Muscle layer of duodenum (tissue), 2 donors: ENCODE results near the gene VPS45.

Source experiments
- H3K27ac ChIP-seq: one replicate; pipeline ENCODE4 v1.7.0; 2013; ENCODE audit warnings: mild to moderate bottlenecking, low read length
- H3K27me3 ChIP-seq: one replicate; pipeline ENCODE4 v1.7.0; 2013; ENCODE audit warnings: low read depth, mild to moderate bottlenecking, control low read depth, low read length
- H3K36me3 ChIP-seq, 2 donors: one replicate each; pipeline ENCODE4 v1.7.0; 2013; ENCODE audit warnings: low read length in 2 of 2, control low read depth in 1 of 2, mild to moderate bottlenecking in 1 of 2; ENCODE audit not compliant: insufficient read depth in 2 of 2, control insufficient read depth in 1 of 2
- H3K4me1 ChIP-seq, 2 donors: one replicate each; pipeline ENCODE4 v1.7.0; 2013; ENCODE audit warnings: low read length in 2 of 2, mild to moderate bottlenecking in 2 of 2, control low read depth in 1 of 2, moderate library complexity in 1 of 2; ENCODE audit not compliant: insufficient read depth in 2 of 2, control insufficient read depth in 1 of 2
- H3K4me3 ChIP-seq, 2 donors: one replicate each; pipeline ENCODE4 v1.7.0; 2013; ENCODE audit warnings: low read length in 2 of 2, low read depth in 1 of 2, mild to moderate bottlenecking in 1 of 2
- H3K9me3 ChIP-seq, 2 donors: one replicate each; pipeline ENCODE4 v1.7.0; 2013; ENCODE audit warnings: low read length in 2 of 2, control low read depth in 1 of 2, mild to moderate bottlenecking in 1 of 2; ENCODE audit not compliant: control insufficient read depth in 1 of 2
- donor health status: healthy.

The VPS45 gene

GRCh38 chr1:150149271-150150132 is 81.9 kb downstream of the VPS45 start, which contains the start of gene PLEKHO1:
Gene PLEKHO1, plus strand, starts transcription at chr1:150149916. Its CDS starts 342 bp downstream, at chr1:150150258.
- Histone ChIP-seq H3K27ac (peak within 1 kb of the TSS; percentile 97), H3K4me3 (peak within 1 kb of the TSS; percentile 79 to 89), H3K4me1 (peaks cover 12 to 13% of the 10 kb centered on the region in 2 donors), H3K36me3 (peaks cover 0 to 11% of the 10 kb centered on the region in 2 donors), H3K9me3 (no peaks in the 10 kb centered on the region), H3K27me3 (no peaks in the 10 kb centered on the region)

GRCh38 chr1:150150133-150151021 is 82.8 kb downstream of the VPS45 start:
- Histone ChIP-seq H3K27ac (peak overlapping the region; percentile 97), H3K27me3 (no peaks in the 10 kb centered on the region), H3K4me3 (peak overlapping the region; percentile 79 to 89), H3K4me1 (peaks cover 12 to 21% of the 10 kb centered on the region in 2 donors), H3K36me3 (peaks cover 6 to 17% of the 10 kb centered on the region in 2 donors), H3K9me3 (no peaks in the 10 kb centered on the region)

- Histone ChIP-seq H3K4me3 (peak overlapping the region; percentile 79 to 89), H3K9me3 (no peaks in the 10 kb centered on the region), H3K4me1 (peaks cover 12 to 32% of the 10 kb centered on the region in 2 donors), H3K36me3 (peaks cover 7 to 28% of the 10 kb centered on the region in 2 donors), H3K27me3 (no peaks in the 10 kb centered on the region), H3K27ac (peak overlapping the region; percentile 97)
Measured at GRCh38 chr1:150151291-150152181, 84.0 kb downstream of the VPS45 start.

GRCh38 chr1:150152182-150152536 is 84.6 kb downstream of the VPS45 start:
- H3K36me3 ChIP-seq = peaks cover 13 to 34% of the 10 kb centered on the region in 2 donors
- H3K4me1 ChIP-seq = peaks cover 12 to 33% of the 10 kb centered on the region in 2 donors
- no peaks in the 10 kb centered on the region for H3K27me3 ChIP-seq
- H3K27ac ChIP-seq = peak overlapping the region; percentile 97
- H3K4me3 ChIP-seq = peak overlapping the region; percentile 79 to 89
- no peaks in the 10 kb centered on the region for H3K9me3 ChIP-seq

- Histone ChIP-seq H3K4me3 (peak overlapping the region in 1 of 2 donors; percentile 79), H3K9me3 (no peaks in the 10 kb centered on the region), H3K27me3 (no peaks in the 10 kb centered on the region), H3K27ac (peak overlapping the region; percentile 84), H3K4me1 (peaks cover 12 to 37% of the 10 kb centered on the region in 2 donors), H3K36me3 (peaks cover 21 to 42% of the 10 kb centered on the region in 2 donors)
Measured at GRCh38 chr1:150152772-150153456, 85.3 kb downstream of the VPS45 start.

DNA sequence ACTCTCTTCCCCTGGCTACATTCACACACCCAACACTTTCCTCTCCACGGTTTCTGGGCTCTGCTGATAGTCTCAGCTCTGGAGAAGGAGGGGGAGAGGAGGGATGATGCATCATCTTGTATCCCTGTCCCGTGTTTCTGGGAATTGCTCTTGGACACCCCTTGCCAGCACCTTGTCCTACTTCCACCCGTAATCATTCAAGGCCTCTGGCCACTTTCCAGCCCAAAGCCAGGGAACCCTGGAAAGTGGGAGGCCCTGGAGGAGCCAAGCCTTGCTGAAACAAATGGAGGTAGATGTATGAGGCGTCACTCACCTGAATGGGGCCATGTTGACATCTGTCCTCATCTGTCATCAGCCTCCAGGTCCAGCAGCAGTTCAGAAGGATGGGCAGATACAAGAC is 86.6 kb downstream of the VPS45 start:
- Histone ChIP-seq H3K4me1 (peaks cover 12 to 42% of the 10 kb centered on the region in 2 donors), H3K27ac (peak overlapping the region; percentile 84), H3K4me3 (peak overlapping the region; percentile 10 to 79), H3K36me3 (peaks cover 23 to 45% of the 10 kb centered on the region in 2 donors), H3K27me3 (no peaks in the 10 kb centered on the region), H3K9me3 (no peaks in the 10 kb centered on the region)

DNA sequence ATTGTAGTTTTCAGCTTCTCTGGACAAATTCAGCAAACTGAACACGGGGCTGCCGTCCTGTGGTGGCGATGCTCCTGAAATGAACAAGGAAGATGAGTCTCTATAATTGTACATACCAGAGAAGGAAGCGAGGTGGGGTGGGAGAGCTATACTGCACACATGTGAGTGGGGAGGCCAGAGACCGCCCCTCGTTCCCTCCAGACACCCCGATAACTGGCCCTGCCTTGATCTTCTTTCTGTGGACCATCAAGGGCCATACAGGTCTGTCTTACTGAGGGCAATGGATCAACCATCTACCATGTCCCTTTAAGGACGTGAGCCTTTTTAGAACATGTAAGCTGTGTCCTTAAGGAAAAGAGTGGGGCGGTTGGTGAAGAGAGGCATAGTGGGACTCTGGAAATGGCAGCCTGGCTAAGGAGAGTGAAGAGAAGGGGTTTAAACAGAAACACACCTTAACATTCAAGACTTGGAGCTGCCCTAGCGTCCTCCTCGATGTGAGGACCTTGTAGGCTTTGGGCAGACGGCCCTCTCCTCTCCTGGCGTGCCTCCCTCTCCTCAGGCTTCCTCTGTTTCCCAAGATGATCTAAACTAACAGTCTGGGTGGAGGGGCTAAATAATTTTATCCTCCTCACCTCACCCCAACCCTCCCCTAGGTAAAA is 88.0 kb downstream of the VPS45 start:
- H3K36me3 ChIP-seq = peaks cover 23 to 48% of the 10 kb centered on the region in 2 donors
- peak overlapping the region; percentile 84 for H3K27ac ChIP-seq
- peaks cover 12 to 52% of the 10 kb centered on the region in 2 donors for H3K4me1 ChIP-seq
- H3K4me3 ChIP-seq = peak overlapping the region in 1 of 2 donors; percentile 33
- no peaks in the 10 kb centered on the region for H3K27me3 ChIP-seq
- no peaks in the 10 kb centered on the region for H3K9me3 ChIP-seq

- H3K36me3 ChIP-seq = peaks cover 23 to 48% of the 10 kb centered on the region in 2 donors
- no peaks in the 10 kb centered on the region for H3K9me3 ChIP-seq
- H3K4me3 ChIP-seq = no peak overlapping the region
- no peaks in the 10 kb centered on the region for H3K27me3 ChIP-seq
- H3K4me1 ChIP-seq = peaks cover 18 to 64% of the 10 kb centered on the region in 2 donors
- peak overlapping the region; percentile 84 for H3K27ac ChIP-seq
Measured at GRCh38 chr1:150156868-150157603, 89.5 kb downstream of the VPS45 start.

GRCh38 chr1:150159550-150159949 is 92.0 kb downstream of the VPS45 start:
- H3K27ac ChIP-seq = peak overlapping the region; percentile 70
- H3K4me3 ChIP-seq = no peak overlapping the region
- H3K36me3 ChIP-seq = peaks cover 23 to 37% of the 10 kb centered on the region in 2 donors
- H3K4me1 ChIP-seq = peaks cover 15 to 75% of the 10 kb centered on the region in 2 donors
- no peaks in the 10 kb centered on the region for H3K27me3 ChIP-seq
- H3K9me3 ChIP-seq = no peaks in the 10 kb centered on the region
